Cardiac fibroblast (primary cell): ENCODE results near the gene ODAD4.

Experiments used
- DNase-seq, 2 donors: peaks; one replicate each; pipeline versions ENCODE4 v3.0.0 to v3.0.0-alpha.2; 2010; ENCODE audit warnings: low read depth in 2 of 2
- H3K4me3 ChIP-seq, 2 donors: replicated peaks in 1 of 2; 1 replicate in 1 of 2; 2 replicates in 1 of 2; pipeline ENCODE4 v1.5.1; 2011; ENCODE audit warnings: low read depth in 2 of 2, low read length in 2 of 2, mild to moderate bottlenecking in 2 of 2, moderate library complexity in 1 of 2
- TF ChIP-seq, protein P1 (sequence below): IDR thresholded peaks from one replicate; pipeline ENCODE4 v1.5.1; 2011; ENCODE audit warnings: low read depth, mild to moderate bottlenecking, low read length, inconsistent platforms

Gene ODAD4

GRCh38 chr17:41913798-41914197, 16.6 kb upstream of the ODAD4 start:
- DNase-seq = no peak
- TF ChIP-seq, protein P1, sequence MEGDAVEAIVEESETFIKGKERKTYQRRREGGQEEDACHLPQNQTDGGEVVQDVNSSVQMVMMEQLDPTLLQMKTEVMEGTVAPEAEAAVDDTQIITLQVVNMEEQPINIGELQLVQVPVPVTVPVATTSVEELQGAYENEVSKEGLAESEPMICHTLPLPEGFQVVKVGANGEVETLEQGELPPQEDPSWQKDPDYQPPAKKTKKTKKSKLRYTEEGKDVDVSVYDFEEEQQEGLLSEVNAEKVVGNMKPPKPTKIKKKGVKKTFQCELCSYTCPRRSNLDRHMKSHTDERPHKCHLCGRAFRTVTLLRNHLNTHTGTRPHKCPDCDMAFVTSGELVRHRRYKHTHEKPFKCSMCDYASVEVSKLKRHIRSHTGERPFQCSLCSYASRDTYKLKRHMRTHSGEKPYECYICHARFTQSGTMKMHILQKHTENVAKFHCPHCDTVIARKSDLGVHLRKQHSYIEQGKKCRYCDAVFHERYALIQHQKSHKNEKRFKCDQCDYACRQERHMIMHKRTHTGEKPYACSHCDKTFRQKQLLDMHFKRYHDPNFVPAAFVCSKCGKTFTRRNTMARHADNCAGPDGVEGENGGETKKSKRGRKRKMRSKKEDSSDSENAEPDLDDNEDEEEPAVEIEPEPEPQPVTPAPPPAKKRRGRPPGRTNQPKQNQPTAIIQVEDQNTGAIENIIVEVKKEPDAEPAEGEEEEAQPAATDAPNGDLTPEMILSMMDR = no peak
- H3K4me3 ChIP-seq = no peak overlapping the region

DNA sequence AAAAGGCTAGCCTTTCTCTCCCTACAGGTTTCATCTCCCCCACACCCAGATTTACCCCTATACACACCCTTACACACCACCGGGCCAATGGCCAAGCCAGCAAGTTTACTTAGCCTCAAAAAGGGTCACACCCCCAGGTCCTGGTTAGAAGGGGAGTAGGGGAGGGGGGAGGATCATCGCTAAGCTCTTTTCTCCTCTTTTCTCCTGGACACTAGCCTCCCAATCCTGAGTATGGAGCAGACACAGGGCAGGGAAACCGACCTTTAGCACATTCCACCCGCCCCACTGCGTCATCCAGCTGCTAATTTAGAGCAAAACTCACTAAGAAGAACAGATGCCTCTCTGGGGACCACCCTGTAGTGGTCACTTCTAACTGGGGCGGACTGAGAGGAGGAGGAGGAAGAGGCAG, 16.1 kb upstream of the ODAD4 start:
- DNase-seq = peak; percentile 63 to 64
- H3K4me3 ChIP-seq = no peak overlapping the region
- TF ChIP-seq, protein P1 = no peak

DNA sequence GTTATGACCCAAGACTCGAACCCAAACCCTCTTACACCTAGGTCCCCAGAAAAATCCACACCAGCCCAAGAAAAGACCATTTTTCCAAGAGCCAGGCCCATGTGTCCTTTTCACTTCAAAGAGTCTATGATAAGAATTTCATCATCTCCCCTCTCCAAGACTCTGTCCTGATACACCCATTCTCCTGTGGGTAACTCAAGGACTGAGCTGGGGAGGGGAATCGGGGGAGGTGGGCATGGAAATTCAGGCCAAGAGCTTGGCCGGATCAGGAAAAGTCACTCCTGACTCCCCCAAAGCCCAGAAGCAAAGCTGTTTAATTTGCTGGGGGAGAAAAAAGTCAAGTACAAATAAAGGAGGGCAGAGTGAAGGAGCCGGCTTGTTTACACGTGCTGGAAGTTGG, 15.4 kb upstream of the ODAD4 start:
- TF ChIP-seq, protein P1 = no peak
- no peak for DNase-seq
- no peak overlapping the region for H3K4me3 ChIP-seq

GRCh38 chr17:41915566-41915965, 14.9 kb upstream of the ODAD4 start:
- TF ChIP-seq, protein P1 = no peak
- peak overlapping the region in 1 of 2 donors; percentile 18 for H3K4me3 ChIP-seq
- DNase-seq = no peak

DNA sequence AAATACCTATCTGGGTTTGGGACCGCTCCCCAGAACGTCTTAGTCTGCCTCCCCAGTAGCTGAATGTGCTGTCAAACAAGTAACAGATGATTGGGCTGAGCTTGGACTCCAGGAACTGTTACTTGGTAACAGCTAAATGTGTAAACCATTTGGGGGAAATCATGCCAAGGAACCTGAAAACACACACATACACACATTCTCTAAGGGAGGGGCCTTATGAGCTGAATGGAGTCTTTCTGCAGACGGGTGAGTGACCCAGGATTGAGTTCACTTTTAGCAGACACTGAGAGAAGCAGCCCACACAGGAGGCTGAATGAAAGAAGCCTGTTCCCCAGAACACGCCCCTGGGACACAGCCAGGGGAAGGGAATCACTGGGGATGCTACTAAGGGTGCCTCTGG, 13.2 kb upstream of the ODAD4 start:
- peak; percentile 65 to 76 for DNase-seq
- TF ChIP-seq, protein P1 = no peak
- peak overlapping the region; percentile 97 to 100 for H3K4me3 ChIP-seq

DNA sequence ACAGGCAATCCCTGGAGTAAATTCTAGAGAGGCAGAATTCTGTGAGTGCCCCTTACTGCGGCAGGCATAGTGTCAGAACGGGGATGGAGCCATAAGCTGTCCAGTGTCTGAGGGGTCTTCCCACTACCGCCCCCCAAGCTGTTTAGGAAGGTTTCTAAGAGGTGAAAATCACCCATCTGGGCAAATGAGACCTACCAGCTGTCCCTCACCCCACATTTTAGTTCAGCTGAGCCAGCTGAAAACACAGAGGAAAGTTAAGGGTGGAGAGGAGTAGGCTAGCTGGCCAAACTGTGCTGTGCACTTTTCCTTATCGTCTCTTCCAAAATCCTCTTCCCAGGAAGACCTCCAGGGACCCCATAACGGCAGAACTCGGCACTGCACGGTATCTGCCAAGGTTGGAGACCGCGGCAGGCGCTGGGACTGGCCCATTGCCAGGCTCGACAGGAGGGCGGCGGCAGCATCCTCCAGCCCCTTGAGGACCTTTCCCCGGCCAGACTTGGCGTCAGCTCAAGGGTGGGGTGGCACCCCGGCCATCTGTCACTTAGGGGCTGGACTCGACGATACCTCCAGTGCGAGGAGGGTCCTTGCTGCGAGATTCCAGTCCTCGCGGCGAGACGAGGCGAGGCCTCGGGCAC, 12.6 kb upstream of the ODAD4 start:
- H3K4me3 ChIP-seq = peak overlapping the region; percentile 97 to 100
- TF ChIP-seq, protein P1 = no peak
- DNase-seq = peak; percentile 40 to 43
